Endothelial cell of umbilical vein (primary cell): ENCODE measurements around the gene ZCWPW1.

Experiments
- CTCF ChIP-seq, 2 donors: IDR thresholded peaks; 1 replicate in 1 of 2; 2 replicates in 1 of 2; pipeline ENCODE4 v1.5.1; 2011; ENCODE audit warnings: low read length in 2 of 2, mild to moderate bottlenecking in 2 of 2, moderate library complexity in 2 of 2, control low read depth in 1 of 2, inconsistent platforms in 1 of 2, low read depth in 1 of 2; ENCODE audit not compliant: insufficient read depth in 1 of 2; ENCODE audit errors: extremely low read depth in 1 of 2
- EZH2 ChIP-seq: IDR thresholded peaks from 2 replicates; pipeline ENCODE4 v1.6.1; 2012; ENCODE audit warnings: borderline replicate concordance, low read depth, mild to moderate bottlenecking, moderate library complexity, low read length, inconsistent platforms; ENCODE audit not compliant: severe bottlenecking
- FOS ChIP-seq: IDR thresholded peaks from 2 replicates; pipeline ENCODE4 v1.6.1; 2011; ENCODE audit warnings: mild to moderate bottlenecking, low read length, moderate library complexity, borderline replicate concordance; ENCODE audit not compliant: insufficient read depth
- POLR2A ChIP-seq: IDR thresholded peaks from 2 replicates; pipeline ENCODE4 v1.6.1; 2012; ENCODE audit warnings: low read depth, mild to moderate bottlenecking, control low read depth, low read length
- POLR2AphosphoS5 ChIP-seq: IDR thresholded peaks from 2 replicates; pipeline ENCODE4 v1.6.1; 2012; ENCODE audit warnings: low read depth, mild to moderate bottlenecking, control low read depth, low read length, moderate library complexity; ENCODE audit not compliant: insufficient read depth
- TF ChIP-seq, protein P1 (sequence below): IDR thresholded peaks from 2 replicates; pipeline ENCODE4 v1.6.1; 2011; ENCODE audit not compliant: insufficient read depth, insufficient read length

DNA sequence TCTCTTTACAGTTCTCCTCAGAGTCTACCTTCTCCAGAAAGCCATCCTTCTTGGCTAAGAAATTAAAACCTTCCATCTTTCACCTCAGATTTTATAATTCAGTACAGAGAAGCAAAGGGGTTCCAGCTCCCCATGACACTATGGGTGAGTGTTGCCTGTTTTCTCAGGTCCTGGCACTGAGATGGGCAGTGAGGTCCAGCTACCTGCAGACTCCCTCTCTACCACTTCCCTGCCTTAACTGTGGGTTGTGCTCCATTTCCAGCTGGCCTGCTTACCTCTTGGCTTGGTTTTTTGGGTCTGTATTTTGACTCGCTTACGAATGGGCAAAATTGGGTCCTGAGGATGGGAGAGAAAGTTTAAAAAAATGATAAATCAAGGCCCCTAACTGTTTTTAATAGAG, 26.3 kb downstream of the ZCWPW1 start:
- TF ChIP-seq CTCF (IDR thresholded peaks at IDR 0.05; ENCODE audit: extremely low read depth in 1 of 2, insufficient read depth in 1 of 2, low read depth in 1 of 2, low read length in 2 of 2): no peak
- TF ChIP-seq POLR2A: no peak
- no peak for TF ChIP-seq EZH2
- TF ChIP-seq, protein P1, sequence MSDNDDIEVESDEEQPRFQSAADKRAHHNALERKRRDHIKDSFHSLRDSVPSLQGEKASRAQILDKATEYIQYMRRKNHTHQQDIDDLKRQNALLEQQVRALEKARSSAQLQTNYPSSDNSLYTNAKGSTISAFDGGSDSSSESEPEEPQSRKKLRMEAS: no peak
- no peak for TF ChIP-seq POLR2AphosphoS5
- TF ChIP-seq FOS: no peak
